PC-9 (cell line): ENCODE data around the gene PTPRF.

ENCODE experiments used
- EZH2 ChIP-seq: fragments of 200-600 bp; sonication (generic); IDR thresholded peaks from 2 replicates; pipeline ENCODE4 v1.8.0; 2017; ENCODE audit warnings: antibody characterized with exemption, low read depth
- TF ChIP-seq, protein P1 (sequence below): fragments of 200-600 bp; sonication (generic); conservative IDR thresholded peaks from 2 replicates; pipeline ENCODE4 v1.6.1; 2017; ENCODE audit warnings: mixed run types, antibody characterized with exemption, mild to moderate bottlenecking, moderate library complexity

DNA sequence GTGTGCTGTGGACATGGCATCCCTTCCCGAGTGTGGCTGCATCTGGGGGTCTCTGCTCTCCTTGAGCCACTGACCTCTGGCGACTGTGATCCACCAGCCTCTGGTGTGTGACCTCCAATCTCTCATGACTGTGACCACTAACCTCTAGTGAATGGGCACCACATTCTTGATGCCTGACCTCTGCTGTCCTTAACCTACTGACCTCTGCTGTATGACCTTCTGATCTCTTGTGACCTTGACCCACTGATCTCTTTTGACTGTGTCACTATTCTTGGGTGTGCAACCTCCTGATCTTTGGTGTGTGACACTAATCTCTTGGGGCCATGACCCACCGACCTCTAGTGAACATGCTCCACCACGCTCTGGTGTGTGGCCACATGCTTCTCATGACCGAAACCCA is 73.5 kb downstream of the PTPRF start:
- TF ChIP-seq, protein P1, sequence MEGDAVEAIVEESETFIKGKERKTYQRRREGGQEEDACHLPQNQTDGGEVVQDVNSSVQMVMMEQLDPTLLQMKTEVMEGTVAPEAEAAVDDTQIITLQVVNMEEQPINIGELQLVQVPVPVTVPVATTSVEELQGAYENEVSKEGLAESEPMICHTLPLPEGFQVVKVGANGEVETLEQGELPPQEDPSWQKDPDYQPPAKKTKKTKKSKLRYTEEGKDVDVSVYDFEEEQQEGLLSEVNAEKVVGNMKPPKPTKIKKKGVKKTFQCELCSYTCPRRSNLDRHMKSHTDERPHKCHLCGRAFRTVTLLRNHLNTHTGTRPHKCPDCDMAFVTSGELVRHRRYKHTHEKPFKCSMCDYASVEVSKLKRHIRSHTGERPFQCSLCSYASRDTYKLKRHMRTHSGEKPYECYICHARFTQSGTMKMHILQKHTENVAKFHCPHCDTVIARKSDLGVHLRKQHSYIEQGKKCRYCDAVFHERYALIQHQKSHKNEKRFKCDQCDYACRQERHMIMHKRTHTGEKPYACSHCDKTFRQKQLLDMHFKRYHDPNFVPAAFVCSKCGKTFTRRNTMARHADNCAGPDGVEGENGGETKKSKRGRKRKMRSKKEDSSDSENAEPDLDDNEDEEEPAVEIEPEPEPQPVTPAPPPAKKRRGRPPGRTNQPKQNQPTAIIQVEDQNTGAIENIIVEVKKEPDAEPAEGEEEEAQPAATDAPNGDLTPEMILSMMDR, result no peak
- TF ChIP-seq EZH2, result no peak
